ENCODE data around the gene DGKB. TPM values are rescaled to one million over a fixed set of nuclear protein-coding genes. Genes with fewer than 3 reads are reported as not detected.

DGKB gene
- total and polyA plus RNA-seq, 8 donors, result 0.16 to 1.3 (median 0.40) TPM

DNA sequence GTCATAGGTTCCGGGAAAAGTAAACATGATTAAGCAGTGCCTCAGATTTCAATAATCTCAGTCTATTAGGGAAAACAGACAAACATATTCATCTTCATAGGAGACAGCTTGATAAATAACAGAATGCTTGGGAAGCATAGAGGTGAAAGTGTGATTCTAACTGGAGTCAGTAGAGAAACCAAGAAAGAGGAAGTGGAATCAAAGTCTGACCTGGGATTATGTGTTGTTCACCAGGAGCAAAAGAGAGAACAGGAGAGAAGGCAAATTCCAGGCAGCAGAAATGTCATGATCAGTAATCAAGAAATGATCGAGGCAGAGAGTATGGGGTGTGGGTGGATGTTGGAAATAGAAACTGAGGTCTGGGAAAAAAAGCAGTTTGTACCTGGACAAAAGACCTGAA is 43.7 kb downstream of the DGKB start:
- Histone ChIP-seq H3K27ac (no peak overlapping the region), H3K4me3 (no peak overlapping the region), H3K36me3 (no peaks in the 10 kb centered on the region), H3K9me3 (no peaks in the 10 kb centered on the region), H3K4me1 (no peaks in the 10 kb centered on the region), H3K27me3 (no peaks in the 10 kb centered on the region)
- ATAC-seq (no peak), DNase-seq (no peak), FAIRE-seq (no peak)
- intact Hi-C loops (cut with DNase I), result no loop called here
- 23 to 26% methylated on average over 2 of the region's 2 CpGs for WGBS, 2 donors
- TF ChIP-seq, protein P1, sequence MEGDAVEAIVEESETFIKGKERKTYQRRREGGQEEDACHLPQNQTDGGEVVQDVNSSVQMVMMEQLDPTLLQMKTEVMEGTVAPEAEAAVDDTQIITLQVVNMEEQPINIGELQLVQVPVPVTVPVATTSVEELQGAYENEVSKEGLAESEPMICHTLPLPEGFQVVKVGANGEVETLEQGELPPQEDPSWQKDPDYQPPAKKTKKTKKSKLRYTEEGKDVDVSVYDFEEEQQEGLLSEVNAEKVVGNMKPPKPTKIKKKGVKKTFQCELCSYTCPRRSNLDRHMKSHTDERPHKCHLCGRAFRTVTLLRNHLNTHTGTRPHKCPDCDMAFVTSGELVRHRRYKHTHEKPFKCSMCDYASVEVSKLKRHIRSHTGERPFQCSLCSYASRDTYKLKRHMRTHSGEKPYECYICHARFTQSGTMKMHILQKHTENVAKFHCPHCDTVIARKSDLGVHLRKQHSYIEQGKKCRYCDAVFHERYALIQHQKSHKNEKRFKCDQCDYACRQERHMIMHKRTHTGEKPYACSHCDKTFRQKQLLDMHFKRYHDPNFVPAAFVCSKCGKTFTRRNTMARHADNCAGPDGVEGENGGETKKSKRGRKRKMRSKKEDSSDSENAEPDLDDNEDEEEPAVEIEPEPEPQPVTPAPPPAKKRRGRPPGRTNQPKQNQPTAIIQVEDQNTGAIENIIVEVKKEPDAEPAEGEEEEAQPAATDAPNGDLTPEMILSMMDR (IDR thresholded peaks at IDR 0.05), result no peak

DNA sequence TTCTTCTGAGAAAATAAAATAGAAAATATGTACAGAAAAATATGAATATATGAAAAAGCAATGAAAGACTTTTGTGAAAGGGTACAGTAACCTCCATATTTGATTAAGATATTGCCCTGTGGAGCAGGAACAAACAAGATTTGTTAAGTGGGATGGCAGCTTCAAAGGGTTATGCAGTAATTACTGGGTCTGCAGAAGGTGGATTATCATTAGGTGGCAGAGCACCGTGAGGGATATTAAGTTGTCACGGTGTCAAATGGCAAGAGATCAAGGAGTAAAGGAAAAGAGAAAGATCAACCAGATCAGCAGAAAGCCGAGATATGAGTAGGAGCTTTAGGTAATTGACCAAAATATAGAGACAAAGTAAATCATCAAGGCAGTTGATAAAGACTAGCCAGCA is 44.1 kb downstream of the DGKB start:
- H3K9me3 ChIP-seq, result no peaks in the 10 kb centered on the region
- no peak overlapping the region for H3K4me3 ChIP-seq
- TF ChIP-seq, protein P1 (IDR thresholded peaks at IDR 0.05), result no peak
- no peak overlapping the region for H3K27ac ChIP-seq
- DNase-seq (no peak), FAIRE-seq (no peak), ATAC-seq (no peak)
- no peaks in the 10 kb centered on the region for H3K27me3 ChIP-seq
- 31 to 50% methylated on average over 3 of the region's 3 CpGs for WGBS, 2 donors
- no peaks in the 10 kb centered on the region for H3K4me1 ChIP-seq
- H3K36me3 ChIP-seq, result no peaks in the 10 kb centered on the region
- intact Hi-C loops (cut with DNase I), result no loop called here

DNA sequence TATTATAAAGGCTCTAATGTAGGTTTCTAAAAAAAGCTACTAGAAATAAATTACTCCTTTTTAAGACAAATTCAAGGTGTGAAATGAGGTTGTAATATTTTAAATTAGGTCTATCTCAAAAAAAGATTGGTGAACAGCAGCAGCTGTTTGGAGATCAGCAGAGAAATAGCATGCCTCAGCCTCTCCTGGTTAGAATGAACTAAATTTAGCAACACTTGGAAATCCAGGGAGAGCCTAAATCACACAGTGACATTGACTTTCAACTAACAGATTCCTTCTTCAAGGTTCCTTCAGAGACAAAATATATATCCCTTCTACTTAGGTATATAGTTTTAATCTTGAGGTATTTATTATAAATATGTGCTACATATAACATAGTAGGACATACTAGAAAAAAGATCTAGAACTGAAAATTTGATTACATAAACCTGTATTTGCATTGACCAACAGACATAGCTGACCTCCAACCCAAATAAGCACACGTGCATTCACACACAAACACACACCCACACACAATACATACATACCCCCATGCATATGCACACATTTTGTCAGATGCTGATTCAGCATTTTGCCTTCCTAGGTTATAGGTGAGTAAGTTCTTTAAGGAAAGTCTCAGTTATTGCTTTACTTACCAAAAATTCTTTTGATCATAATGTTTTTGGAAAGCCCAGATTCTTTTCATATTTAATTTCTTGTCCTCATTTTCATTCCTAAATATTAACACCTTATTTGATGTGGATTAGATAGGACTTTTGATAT is 47.3 kb downstream of the DGKB start:
- no peak for ATAC-seq
- intact Hi-C loops (cut with DNase I), result no loop called here
- DNase-seq, result no peak
- no peak overlapping the region for H3K4me3 ChIP-seq
- H3K36me3 ChIP-seq, result no peaks in the 10 kb centered on the region
- no peaks in the 10 kb centered on the region for H3K4me1 ChIP-seq
- no peak for FAIRE-seq
- TF ChIP-seq, protein P1 (IDR thresholded peaks at IDR 0.05), result no peak
- no peaks in the 10 kb centered on the region for H3K27me3 ChIP-seq
- no peak overlapping the region for H3K27ac ChIP-seq
- WGBS, 2 donors, result 39 to 42% methylated on average over 1 of the region's 1 CpG
- no peaks in the 10 kb centered on the region for H3K9me3 ChIP-seq

DNA sequence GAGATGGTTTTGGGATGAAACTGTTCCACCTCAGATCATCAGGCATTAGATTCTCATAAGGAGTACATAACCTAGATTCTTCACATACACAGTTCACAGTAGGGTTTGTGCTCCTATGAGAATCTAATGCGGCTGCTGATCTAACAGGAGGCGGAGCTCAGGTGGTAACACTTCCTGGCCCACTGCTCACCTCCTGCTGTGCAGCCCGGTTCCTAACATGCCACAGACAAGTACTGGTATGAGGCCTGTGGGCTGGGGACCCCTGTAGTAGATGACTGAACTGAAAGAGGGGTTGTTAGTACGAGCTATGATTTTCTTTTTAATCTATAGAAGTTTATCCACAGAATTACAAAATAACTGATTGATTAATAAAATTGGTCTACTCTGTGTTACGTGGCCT is 48.1 kb downstream of the DGKB start:
- no peak overlapping the region for H3K27ac ChIP-seq
- FAIRE-seq, result no peak
- no peaks in the 10 kb centered on the region for H3K36me3 ChIP-seq
- intact Hi-C loops (cut with DNase I), result no loop called here
- ATAC-seq, result no peak
- DNase-seq, result no peak
- no peaks in the 10 kb centered on the region for H3K27me3 ChIP-seq
- H3K9me3 ChIP-seq, result no peaks in the 10 kb centered on the region
- no peaks in the 10 kb centered on the region for H3K4me1 ChIP-seq
- TF ChIP-seq, protein P1 (IDR thresholded peaks at IDR 0.05), result no peak
- 81 to 84% methylated on average over 5 of the region's 5 CpGs for WGBS, 2 donors
- no peak overlapping the region for H3K4me3 ChIP-seq

DNA sequence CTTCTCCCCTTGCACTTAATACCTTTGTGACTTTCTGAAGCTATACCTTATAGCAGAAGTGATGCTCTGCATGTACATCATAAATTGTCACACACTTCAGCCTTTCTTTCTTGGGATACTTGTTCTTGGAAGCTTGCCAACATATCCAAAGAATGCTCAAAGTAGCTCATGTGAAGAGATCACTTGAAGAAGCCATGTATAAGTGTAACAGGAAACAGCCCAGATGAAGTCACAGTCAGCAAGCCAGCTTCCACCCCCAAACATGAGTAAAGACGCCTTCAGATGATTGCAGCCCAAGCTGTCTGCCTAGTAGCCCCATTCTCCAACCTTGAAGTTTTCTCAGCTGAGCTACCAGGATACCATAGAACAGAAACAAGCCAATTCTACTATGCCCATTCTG is 50.9 kb downstream of the DGKB start:
- H3K27ac ChIP-seq, result no peak overlapping the region
- H3K4me1 ChIP-seq, result no peaks in the 10 kb centered on the region
- H3K27me3 ChIP-seq, result no peaks in the 10 kb centered on the region
- ATAC-seq, result no peak
- DNase-seq, result no peak
- H3K9me3 ChIP-seq, result no peaks in the 10 kb centered on the region
- intact Hi-C loops (cut with DNase I), result no loop called here
- H3K36me3 ChIP-seq, result no peaks in the 10 kb centered on the region
- H3K4me3 ChIP-seq, result no peak overlapping the region
- 76 to 88% methylated on average over 1 of the region's 1 CpG for WGBS, 2 donors
- FAIRE-seq, result no peak
- TF ChIP-seq, protein P1 (IDR thresholded peaks at IDR 0.05), result no peak
